Type B pancreatic cell (in vitro differentiated cells): ENCODE measurements around the gene TNFRSF18. TPM values are rescaled to one million over a fixed set of nuclear protein-coding genes. Genes with fewer than 3 reads are reported as not detected.

Source experiments
- DNase-seq: peaks from one replicate; pipeline ENCODE4 v3.0.0; 2021; ENCODE audit warnings: mixed read lengths; ENCODE audit not compliant: unreplicated experiment; ENCODE audit errors: extremely low spot score
- H3K27ac Mint-ChIP-seq: 2 replicates; pipeline ENCODE4 v1.8.0; 2021; ENCODE audit warnings: mild to moderate bottlenecking, mixed read lengths
- H3K27me3 Mint-ChIP-seq: 2 replicates; pipeline ENCODE4 v1.8.0; 2021; ENCODE audit warnings: mixed read lengths
- H3K36me3 Mint-ChIP-seq: 2 replicates; pipeline ENCODE4 v1.8.0; 2021; ENCODE audit warnings: mixed read lengths
- H3K4me1 Mint-ChIP-seq: one replicate; pipeline ENCODE4 v1.8.0; 2021; ENCODE audit warnings: mixed read lengths; ENCODE audit not compliant: unreplicated experiment
- H3K4me3 Mint-ChIP-seq: 2 replicates; pipeline ENCODE4 v1.8.0; 2021; ENCODE audit warnings: mild to moderate bottlenecking, mixed read lengths
- H3K9me3 Mint-ChIP-seq: 2 replicates; pipeline ENCODE4 v1.8.0; 2021; ENCODE audit warnings: mixed read lengths
- total RNA-seq: library from RNA; stranded (reverse); gene quantifications from 2 replicates; pipeline ENCODE4 v1.2.1, GENCODE V29; 2021; ENCODE audit warnings: low replicate concordance
- TF ChIP-seq, protein P1 (sequence below): fragments of 200-600 bp; sonication (generic); conservative IDR thresholded peaks from 2 replicates; pipeline ENCODE4 v1.5.0; 2021; ENCODE audit warnings: antibody characterized with exemption, mild to moderate bottlenecking

TNFRSF18 gene
- total RNA-seq, 1 donor from 2014 or later: not detected

DNA sequence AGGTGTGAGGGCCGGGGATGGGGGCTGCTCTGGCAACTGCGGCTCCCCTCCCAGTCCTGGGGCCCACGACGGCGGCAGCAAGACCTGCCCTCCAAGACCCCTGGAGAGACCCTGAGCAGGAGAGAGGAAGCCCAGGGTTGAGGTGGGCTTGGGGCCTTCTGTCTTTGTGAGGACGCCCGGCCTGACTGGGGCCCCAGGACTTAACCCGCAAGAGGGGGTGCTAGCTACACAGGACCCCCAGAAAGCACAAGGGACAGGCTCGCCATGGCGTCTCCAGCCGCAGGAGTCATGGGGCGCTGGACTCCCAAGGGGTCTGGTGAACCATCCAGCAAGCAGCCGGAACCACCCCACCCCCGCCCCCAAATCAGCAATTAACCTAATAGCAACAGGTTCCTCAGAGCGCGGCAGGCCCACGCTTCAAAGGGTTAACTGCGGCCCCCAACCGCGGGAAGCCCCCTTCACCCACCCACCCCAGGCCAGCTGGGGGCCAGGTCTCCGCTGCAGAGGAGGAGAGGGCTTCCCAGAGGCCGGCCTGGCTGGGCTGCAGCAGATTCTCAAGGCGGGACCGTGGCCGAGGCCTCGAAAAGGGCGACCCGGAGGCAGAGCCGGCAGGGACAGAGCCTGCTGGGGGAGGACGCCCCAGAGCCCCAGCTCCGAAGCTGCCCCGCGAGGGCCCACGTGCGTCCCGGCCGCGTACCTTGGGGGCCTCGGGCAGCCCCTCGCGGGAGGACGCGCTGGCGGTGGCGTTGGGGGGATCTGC, 39.6 kb upstream of the TNFRSF18 start:
- H3K36me3 Mint-ChIP-seq: no peaks in the 10 kb centered on the region
- H3K9me3 Mint-ChIP-seq: no peaks in the 10 kb centered on the region
- H3K4me3 Mint-ChIP-seq: no peak overlapping the region
- H3K4me1 Mint-ChIP-seq: no peaks in the 10 kb centered on the region
- TF ChIP-seq, protein P1, sequence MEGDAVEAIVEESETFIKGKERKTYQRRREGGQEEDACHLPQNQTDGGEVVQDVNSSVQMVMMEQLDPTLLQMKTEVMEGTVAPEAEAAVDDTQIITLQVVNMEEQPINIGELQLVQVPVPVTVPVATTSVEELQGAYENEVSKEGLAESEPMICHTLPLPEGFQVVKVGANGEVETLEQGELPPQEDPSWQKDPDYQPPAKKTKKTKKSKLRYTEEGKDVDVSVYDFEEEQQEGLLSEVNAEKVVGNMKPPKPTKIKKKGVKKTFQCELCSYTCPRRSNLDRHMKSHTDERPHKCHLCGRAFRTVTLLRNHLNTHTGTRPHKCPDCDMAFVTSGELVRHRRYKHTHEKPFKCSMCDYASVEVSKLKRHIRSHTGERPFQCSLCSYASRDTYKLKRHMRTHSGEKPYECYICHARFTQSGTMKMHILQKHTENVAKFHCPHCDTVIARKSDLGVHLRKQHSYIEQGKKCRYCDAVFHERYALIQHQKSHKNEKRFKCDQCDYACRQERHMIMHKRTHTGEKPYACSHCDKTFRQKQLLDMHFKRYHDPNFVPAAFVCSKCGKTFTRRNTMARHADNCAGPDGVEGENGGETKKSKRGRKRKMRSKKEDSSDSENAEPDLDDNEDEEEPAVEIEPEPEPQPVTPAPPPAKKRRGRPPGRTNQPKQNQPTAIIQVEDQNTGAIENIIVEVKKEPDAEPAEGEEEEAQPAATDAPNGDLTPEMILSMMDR: no peak
- H3K27ac Mint-ChIP-seq: no peak overlapping the region
- no peak for DNase-seq
- peaks cover 3% of the 10 kb centered on the region for H3K27me3 Mint-ChIP-seq

DNA sequence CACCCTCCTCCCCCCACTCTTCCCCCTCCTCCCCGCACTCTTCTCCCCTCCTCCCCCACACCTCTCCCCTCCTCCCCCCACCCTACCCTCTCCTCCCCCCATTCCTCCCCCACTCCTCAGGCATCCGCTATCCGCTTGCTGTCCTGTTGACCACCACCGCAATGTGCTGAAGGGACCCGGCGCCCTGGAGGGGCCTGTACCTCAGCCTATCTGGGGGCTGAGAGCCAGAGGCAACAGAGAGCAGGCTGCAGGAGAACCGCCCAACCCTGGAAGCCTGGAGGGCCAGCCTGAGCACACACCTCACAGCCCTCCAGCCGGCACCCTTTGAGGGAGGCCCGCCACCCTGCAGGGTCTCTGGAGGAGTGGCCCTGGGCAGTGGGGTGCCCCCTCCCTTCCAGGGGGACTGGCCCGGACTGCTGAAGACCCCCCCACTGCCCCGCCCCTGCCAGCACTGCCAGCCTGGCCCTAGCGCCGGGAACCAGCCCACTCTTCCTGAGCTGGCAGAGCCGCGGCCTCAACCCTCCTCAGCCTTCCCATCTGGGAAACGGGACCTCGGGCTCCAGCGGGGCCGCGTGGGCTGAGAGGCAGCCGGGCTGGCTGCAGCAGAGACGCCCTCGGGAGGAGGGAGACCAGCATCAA, 38.9 kb upstream of the TNFRSF18 start:
- Mint-ChIP-seq H3K27ac (no peak overlapping the region), H3K27me3 (peaks cover 3% of the 10 kb centered on the region), H3K4me1 (no peaks in the 10 kb centered on the region), H3K36me3 (no peaks in the 10 kb centered on the region), H3K4me3 (no peak overlapping the region), H3K9me3 (no peaks in the 10 kb centered on the region)
- DNase-seq: no peak
- TF ChIP-seq, protein P1: no peak

DNA sequence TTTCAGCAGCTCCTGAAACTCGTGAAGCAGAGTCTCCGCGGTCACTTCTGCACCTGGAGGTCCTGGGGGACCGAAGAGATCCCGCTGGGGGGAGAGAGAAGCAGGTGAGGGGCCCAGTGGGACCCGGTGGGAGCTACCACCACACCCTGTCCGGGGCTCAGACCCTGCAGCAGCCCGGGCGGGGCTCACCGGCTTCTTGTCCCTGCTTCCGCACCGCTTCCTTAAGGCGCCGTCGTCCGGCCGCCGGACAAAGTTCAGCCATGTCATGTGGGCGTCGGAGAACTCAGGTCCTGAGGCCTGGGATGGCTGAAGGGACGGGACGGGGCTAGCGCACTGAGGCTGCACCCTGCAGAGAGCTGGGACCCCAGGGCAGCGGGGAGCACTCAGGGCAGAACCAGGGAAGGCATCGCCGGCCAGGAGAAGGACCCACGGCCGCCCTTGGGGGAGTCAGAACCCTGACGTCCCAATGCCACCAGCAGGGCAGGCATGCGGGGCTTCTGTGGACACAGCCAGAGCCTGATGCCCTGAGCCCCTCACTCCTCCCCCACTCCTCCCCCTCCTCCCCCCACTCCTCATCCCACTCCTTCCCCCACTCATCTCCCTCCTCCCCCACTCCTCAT, 37.9 kb upstream of the TNFRSF18 start:
- H3K36me3 Mint-ChIP-seq: no peaks in the 10 kb centered on the region
- no peak overlapping the region for H3K4me3 Mint-ChIP-seq
- no peaks in the 10 kb centered on the region for H3K9me3 Mint-ChIP-seq
- TF ChIP-seq, protein P1: no peak
- H3K27me3 Mint-ChIP-seq: peaks cover 3% of the 10 kb centered on the region
- no peak overlapping the region for H3K27ac Mint-ChIP-seq
- no peak for DNase-seq
- no peaks in the 10 kb centered on the region for H3K4me1 Mint-ChIP-seq

DNA sequence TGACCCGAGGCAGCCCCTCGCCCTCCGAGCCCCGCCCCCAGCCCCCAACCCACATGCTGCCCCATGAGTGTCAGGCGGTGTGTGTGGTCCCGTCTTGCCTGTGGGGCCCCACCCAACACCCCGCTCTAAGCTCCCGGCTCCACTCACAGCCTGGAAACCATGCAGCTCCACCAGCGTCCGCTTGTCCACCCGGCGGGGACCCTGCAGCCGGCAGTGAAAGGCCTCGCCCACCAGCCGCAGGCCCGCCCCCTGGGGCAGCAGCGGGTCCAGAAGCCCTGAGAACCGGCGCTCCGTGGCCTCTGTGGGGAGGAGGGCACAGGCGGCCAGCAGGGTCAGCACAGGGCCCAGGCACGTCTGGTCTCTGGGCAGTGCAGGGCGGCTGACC, 37.4 kb upstream of the TNFRSF18 start:
- Mint-ChIP-seq H3K27ac (no peak overlapping the region), H3K4me3 (no peak overlapping the region), H3K4me1 (no peaks in the 10 kb centered on the region), H3K36me3 (no peaks in the 10 kb centered on the region), H3K9me3 (no peaks in the 10 kb centered on the region), H3K27me3 (peaks cover 3% of the 10 kb centered on the region)
- DNase-seq: no peak
- TF ChIP-seq, protein P1: no peak

DNA sequence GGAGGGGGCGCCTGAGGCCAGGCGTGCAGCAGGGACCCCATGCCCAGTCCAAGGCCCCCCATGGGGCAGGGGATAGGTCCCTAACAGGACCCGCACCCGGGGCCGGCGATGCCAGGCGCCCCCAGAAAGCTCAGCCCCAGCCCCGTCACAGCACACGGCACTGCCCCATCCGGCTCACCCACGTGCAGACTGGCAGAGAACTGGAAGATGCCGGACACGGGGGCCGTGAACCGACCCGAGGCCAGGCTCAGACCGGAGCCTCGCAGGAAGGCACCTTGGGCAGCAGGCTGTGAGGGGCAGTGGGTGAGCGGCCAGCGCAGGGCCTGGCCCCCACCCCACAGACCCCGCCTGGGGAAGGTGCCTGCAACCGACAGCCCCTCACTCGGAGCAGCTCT, 36.9 kb upstream of the TNFRSF18 start:
- Mint-ChIP-seq H3K27me3 (peaks cover 3% of the 10 kb centered on the region), H3K36me3 (no peaks in the 10 kb centered on the region), H3K4me3 (no peak overlapping the region), H3K4me1 (no peaks in the 10 kb centered on the region), H3K9me3 (no peaks in the 10 kb centered on the region), H3K27ac (no peak overlapping the region)
- TF ChIP-seq, protein P1: no peak
- no peak for DNase-seq
